NOMO-1 (cell line): ENCODE data around the gene CEP131.
A peak's percentile ranks its signal among the peaks of the same experiment; 100 is the strongest.

ENCODE experiments used
- DNase-seq, 2 experiments: peaks; one replicate each; lab custom pipeline; 2025; ENCODE audit not compliant: unreplicated experiment in 2 of 2; lab: John Stamatoyannopoulos, UW

Gene CEP131

GRCh38 chr17:81222906-81223761, at the start of gene CEP131:
Gene CEP131 (minus strand): TSS chr17:81222965. CDS start chr17:81220056, 2,909 bp downstream.
- DNase-seq: peak; percentile 99

DNA sequence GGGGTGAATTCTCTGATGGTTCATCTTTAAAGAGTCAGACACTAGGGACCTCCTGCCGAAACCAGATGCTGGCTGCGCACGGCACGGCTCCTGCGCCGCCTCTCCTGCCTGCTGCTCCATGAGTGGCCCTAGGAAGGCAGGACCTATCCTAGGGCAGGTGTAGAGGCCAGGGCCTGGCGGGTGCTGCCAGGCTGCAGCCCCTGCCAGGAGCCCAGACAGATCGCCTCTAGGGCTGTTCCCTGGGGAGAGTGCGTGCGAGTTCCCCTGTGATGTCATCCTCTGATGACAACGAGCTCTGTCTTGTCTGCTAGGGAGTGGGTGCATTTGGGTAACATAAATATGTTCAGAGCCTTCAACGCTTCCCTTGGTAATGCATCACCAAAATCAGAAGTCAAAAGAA, 48.5 kb upstream of the CEP131 start:
- DNase-seq: no peak

- no peak for DNase-seq
Measured at GRCh38 chr17:81270279-81270678, 47.5 kb upstream of the CEP131 start.

- DNase-seq: no peak
Measured at GRCh38 chr17:81267390-81268067, 44.8 kb upstream of the CEP131 start.

DNA sequence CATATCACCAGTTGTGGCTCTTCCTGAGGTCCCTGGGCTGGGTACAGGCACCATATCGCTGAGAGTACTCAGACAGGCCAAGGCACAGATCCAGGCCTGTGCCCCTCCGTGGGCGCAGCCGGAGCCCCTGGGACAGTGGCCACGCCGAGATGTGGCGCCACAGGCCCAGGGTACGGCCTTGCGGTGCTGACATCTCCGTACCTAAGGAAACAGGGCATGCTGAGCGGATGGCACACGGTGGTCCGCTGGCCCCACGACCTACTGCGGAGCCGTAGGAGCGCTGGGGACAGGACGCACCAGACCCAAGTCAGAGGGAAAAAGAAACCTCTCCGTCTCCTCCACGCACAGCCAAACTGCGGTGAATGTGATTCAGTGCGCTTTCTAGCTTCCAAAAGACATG, 42.8 kb upstream of the CEP131 start:
- DNase-seq: no peak

DNA sequence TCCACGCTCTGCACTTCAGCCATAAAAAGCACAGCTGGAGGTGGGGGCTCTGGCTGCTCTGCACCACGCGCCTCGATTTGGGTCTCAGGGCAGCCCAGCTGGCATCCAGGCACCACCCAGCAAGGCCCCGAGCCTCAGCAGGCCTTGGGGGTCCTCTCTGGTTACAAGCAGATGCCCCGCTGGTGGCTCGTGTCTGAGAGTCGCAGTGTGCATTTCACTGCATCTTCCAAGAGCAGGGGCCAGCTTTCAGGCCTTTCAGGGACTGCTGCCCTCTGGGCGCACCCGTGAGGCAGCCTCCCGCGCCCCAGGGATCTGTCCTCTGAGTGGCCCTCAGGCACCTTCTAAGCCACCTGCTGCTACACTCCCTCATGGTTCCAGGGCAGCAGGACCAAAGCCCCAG, 41.9 kb upstream of the CEP131 start:
- DNase-seq: no peak

- DNase-seq: no peak
Measured at GRCh38 chr17:81263371-81264181, 40.8 kb upstream of the CEP131 start.

GRCh38 chr17:81261582-81262336, 39.0 kb upstream of the CEP131 start:
- no peak for DNase-seq

GRCh38 chr17:81261096-81261495, 38.3 kb upstream of the CEP131 start:
- no peak for DNase-seq

DNA sequence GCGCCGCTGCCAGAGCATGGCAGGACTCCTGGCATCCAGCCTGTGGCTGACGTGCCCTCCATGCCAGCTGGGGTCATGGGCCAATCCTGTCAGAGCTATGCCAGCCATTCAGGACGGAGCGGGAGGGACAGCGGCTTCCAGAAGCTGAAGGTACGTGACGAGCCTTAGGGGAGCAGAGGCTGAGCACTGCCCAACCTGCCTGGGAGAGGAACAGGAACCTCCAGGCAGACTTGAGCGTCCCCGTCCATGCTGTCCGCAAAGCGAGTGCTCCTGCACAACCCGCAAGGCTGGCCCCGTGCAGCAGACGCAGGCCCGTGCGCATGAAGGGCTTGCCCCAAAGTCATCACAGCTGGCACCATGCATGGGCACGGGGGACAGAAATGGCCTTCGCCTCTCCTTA, 37.9 kb upstream of the CEP131 start:
- DNase-seq: no peak

DNA sequence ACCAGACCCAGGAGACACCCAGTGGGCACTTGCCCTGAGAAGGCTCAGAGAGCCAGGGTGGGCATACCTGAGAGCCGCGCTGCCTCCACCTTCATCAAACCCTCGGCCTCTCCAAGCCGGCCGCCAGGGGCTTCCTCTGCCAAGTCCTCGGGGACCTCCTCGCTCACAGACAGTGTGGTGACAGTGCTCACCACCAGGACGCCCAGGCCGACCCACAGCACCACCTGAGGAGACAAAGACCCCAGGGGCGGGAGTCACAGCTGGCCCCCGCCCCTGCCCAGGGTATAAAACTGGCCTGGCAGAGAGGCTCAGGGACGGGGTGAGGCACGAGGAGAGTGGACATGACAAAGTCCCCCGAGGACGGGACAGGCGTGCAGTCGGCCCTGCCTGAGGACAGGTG, 37.4 kb upstream of the CEP131 start:
- no peak for DNase-seq

DNA sequence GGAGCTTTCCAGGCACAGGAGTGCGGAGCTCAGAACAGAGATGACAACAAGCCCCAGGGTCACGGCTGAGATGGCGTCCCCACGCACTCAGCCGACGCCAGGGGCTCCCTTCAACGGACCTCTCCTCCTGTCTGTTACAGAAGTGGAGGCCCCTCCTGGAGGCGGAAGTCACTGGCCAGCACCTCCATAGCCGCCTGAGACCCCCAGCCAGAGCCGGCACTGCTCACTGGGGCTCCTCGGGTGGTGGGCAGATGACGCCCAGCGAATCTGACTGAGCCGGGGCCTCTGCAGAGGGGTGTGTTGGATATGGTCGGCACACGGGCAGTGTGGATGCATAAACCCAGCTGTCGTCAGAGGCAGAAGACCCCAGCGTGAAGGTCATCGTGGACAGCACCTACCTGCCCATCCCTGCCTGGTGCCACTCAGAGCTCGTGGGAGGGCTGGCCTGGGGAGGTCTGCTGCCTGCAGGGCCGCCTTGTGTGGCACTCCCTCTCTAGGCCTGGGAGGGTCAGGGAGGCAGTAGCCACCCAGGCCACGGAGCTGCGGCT, 36.4 kb upstream of the CEP131 start:
- no peak for DNase-seq

GRCh38 chr17:81258292-81258691, 35.5 kb upstream of the CEP131 start:
- DNase-seq: no peak

- no peak for DNase-seq
Measured at GRCh38 chr17:81257533-81257932, 34.8 kb upstream of the CEP131 start.

DNA sequence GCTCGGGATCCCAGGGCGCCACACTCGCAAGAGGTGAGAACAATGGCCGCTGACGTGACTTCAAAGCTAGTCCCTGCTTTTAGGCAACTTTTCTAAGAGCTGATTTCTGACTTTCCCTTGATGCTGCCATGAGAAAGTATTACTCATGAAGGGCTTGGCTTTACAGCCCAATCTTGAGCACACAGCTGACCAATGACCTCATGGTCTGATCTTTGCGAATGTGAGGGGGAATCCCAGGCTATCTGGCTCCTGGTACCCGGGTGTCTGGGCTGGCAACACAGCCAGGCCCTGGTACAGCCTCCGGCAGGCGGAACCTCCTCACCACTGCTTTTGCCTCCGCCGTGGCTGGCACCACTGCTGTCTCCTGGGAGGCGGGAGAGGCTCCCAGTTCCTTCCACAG, 33.9 kb upstream of the CEP131 start:
- DNase-seq: no peak

GRCh38 chr17:81254955-81255717, 32.4 kb upstream of the CEP131 start:
- peak; percentile 76 to 83 for DNase-seq

- DNase-seq: peak; percentile 13 to 23
Measured at GRCh38 chr17:81253358-81254131, 30.8 kb upstream of the CEP131 start.

GRCh38 chr17:81252987-81253329, 30.2 kb upstream of the CEP131 start:
- no peak for DNase-seq
